Testis (tissue), 3 donors: ENCODE measurements around the gene SLC25A12. TPM values are rescaled to one million over a fixed set of nuclear protein-coding genes. Genes with fewer than 3 reads are reported as not detected.

ENCODE experiments used
- DNase-seq: peaks from one replicate; pipeline ENCODE4 v3.0.0-alpha.2; 2019
- H3K27ac ChIP-seq, 2 donors: fragments of 200-600 bp; sonication (generic); one replicate each; pipeline ENCODE4 v1.5.1; 2019
- H3K27me3 ChIP-seq: fragments of 200-600 bp; sonication (generic); one replicate; pipeline ENCODE4 v1.5.1; 2019
- H3K36me3 ChIP-seq: fragments of 200-600 bp; sonication (generic); one replicate; pipeline ENCODE4 v1.5.1; 2017; ENCODE audit warnings: low read depth; ENCODE audit errors: missing control alignments
- H3K4me1 ChIP-seq: fragments of 200-600 bp; sonication (generic); one replicate; pipeline ENCODE4 v1.5.1; 2019
- H3K4me3 ChIP-seq, 2 donors: fragments of 200-600 bp; sonication (generic); one replicate each; pipeline ENCODE4 v1.5.1; 2017 to 2019
- H3K9me3 ChIP-seq: fragments of 200-600 bp; sonication (generic); one replicate; pipeline ENCODE4 v1.5.1; 2017
- CTCF ChIP-seq, 3 experiments: fragments of 450-650 bp in 2 of 3; fragments of 200-600 bp in 1 of 3; sonication (generic) in 1 of 3; IDR thresholded peaks; one replicate each; pipeline ENCODE4 v1.5.1; 2016 to 2019; ENCODE audit warnings: antibody characterized with exemption in 3 of 3, mild to moderate bottlenecking in 2 of 3, moderate library complexity in 1 of 3
- POLR2A ChIP-seq: fragments of 450-650 bp; IDR thresholded peaks from one replicate; pipeline ENCODE4 v1.6.1; 2017; ENCODE audit warnings: antibody characterized with exemption, mild to moderate bottlenecking, moderate library complexity
- WGBS, 2 donors: methylation state at CpG; one replicate each; pipeline ENCODE4 v1.1.5; 2018; 5-methylcytosine and 5-hydroxymethylcytosine counted together
- intact Hi-C: fragments of 100-400 bp; cut with DNase I; formaldehyde crosslinking; loops from one replicate; pipeline ENCODE4 v1.15.1; 2023; ENCODE audit warnings: low total_unique reads
- polyA plus RNA-seq: library from polyadenylated mRNA; stranded (reverse); fragments of 350-450 nt; fragmentation: Illumina TruSeq; extraction: RNeasy Lipid Tissue Mini Kit (QIAGEN cat#74804); gene quantifications from one replicate; pipeline ENCODE4 v1.2.3, GENCODE V29; 2014; ENCODE audit warnings: low read depth, low replicate concordance; ENCODE audit not compliant: insufficient read depth
- total RNA-seq, 2 donors: library from RNA; depleted of rRNA; stranded (reverse); fragments of >200 nt; gene quantifications; one replicate each; pipeline ENCODE4 v1.2.3, GENCODE V29; 2016

SLC25A12 gene
- total and polyA plus RNA-seq, 3 donors from 2014 or later, result 16.7 to 27.4 (median 25.0) TPM

- Histone ChIP-seq H3K4me1 (no peaks in the 10 kb centered on the region), H3K27me3 (no peaks in the 10 kb centered on the region), H3K27ac (no peak overlapping the region), H3K36me3 (no peaks in the 10 kb centered on the region), H3K4me3 (no peak overlapping the region), H3K9me3 (no peaks in the 10 kb centered on the region)
- TF ChIP-seq POLR2A, result no peak
- TF ChIP-seq CTCF (IDR thresholded peaks at IDR 0.05), result no peak
- DNase-seq, result no peak
- WGBS, 2 donors, result 76 to 90% methylated on average over 6 of the region's 6 CpGs
- intact Hi-C loops, result no loop called here
These were observed 104.1 kb downstream of the SLC25A12 start for GRCh38 chr2:171789956-171790355.

GRCh38 chr2:171788316-171788993 lies 105.6 kb downstream of the SLC25A12 start:
- intact Hi-C loops, result no loop called here
- no peaks in the 10 kb centered on the region for H3K27me3 ChIP-seq
- no peak for DNase-seq
- no peak overlapping the region for H3K4me3 ChIP-seq
- WGBS, 2 donors, result 76 to 84% methylated on average over 7 of the region's 7 CpGs
- no peak for TF ChIP-seq CTCF (IDR thresholded peaks at IDR 0.05)
- no peak for TF ChIP-seq POLR2A
- H3K4me1 ChIP-seq, result no peaks in the 10 kb centered on the region
- no peaks in the 10 kb centered on the region for H3K36me3 ChIP-seq
- no peak overlapping the region for H3K27ac ChIP-seq
- H3K9me3 ChIP-seq, result no peaks in the 10 kb centered on the region

- WGBS, 2 donors, result 86 to 91% methylated on average over 11 of the region's 11 CpGs
- intact Hi-C loops, result no loop called here
- H3K9me3 ChIP-seq, result no peaks in the 10 kb centered on the region
- TF ChIP-seq POLR2A (no peak), CTCF (IDR thresholded peaks at IDR 0.05) (no peak)
- H3K27me3 ChIP-seq, result no peaks in the 10 kb centered on the region
- no peaks in the 10 kb centered on the region for H3K4me1 ChIP-seq
- H3K27ac ChIP-seq, result no peak overlapping the region
- no peaks in the 10 kb centered on the region for H3K36me3 ChIP-seq
- no peak for DNase-seq
- no peak overlapping the region for H3K4me3 ChIP-seq
These were observed 106.5 kb downstream of the SLC25A12 start for GRCh38 chr2:171787333-171788072.

- intact Hi-C loops, result no loop called here
These were observed 108.6 kb downstream of the SLC25A12 start for GRCh38 chr2:171785450-171785849.

More at GRCh38 chr2:171785450-171785849, 108.6 kb downstream of the SLC25A12 start:
- 68 to 79% methylated on average over 3 of the region's 3 CpGs for WGBS, 2 donors
- DNase-seq, result no peak
- no peak overlapping the region for H3K27ac ChIP-seq
- H3K4me3 ChIP-seq, result no peak overlapping the region
- no peaks in the 10 kb centered on the region for H3K36me3 ChIP-seq
- H3K27me3 ChIP-seq, result no peaks in the 10 kb centered on the region
- H3K4me1 ChIP-seq, result no peaks in the 10 kb centered on the region
- TF ChIP-seq POLR2A, result no peak
- no peak for TF ChIP-seq CTCF (IDR thresholded peaks at IDR 0.05)
- H3K9me3 ChIP-seq, result no peaks in the 10 kb centered on the region
